Endodermal cell (in vitro differentiated cells): Measurements from ENCODE around the gene NEMP2. TPM values are rescaled to one million over a fixed set of nuclear protein-coding genes. Genes with fewer than 3 reads are reported as not detected.

Experiments
- DNase-seq: peaks from one replicate; pipeline ENCODE4 v3.0.0-alpha.2; 2017
- H3K27ac ChIP-seq: 2 replicates; pipeline ENCODE4 v1.5.1; 2013; ENCODE audit warnings: mild to moderate bottlenecking, low read depth, low read length, moderate library complexity
- H3K27me3 ChIP-seq: 2 replicates; pipeline ENCODE4 v1.6.1; 2013; ENCODE audit warnings: mild to moderate bottlenecking, low read length, moderate library complexity; ENCODE audit not compliant: insufficient read depth, control insufficient read depth, poor library complexity, severe bottlenecking
- H3K36me3 ChIP-seq: 2 replicates; pipeline ENCODE4 v1.7.0; 2013; ENCODE audit warnings: mild to moderate bottlenecking, low read length, moderate library complexity; ENCODE audit not compliant: control insufficient read depth, insufficient read depth
- H3K4me1 ChIP-seq: one replicate; pipeline ENCODE4 v1.7.0; 2013; ENCODE audit warnings: low read length; ENCODE audit not compliant: control insufficient read depth, insufficient read depth
- H3K4me3 ChIP-seq: 2 replicates; pipeline ENCODE4 v1.5.1; 2013; ENCODE audit warnings: mild to moderate bottlenecking, low read length, moderate library complexity
- H3K9ac ChIP-seq: 2 replicates; pipeline ENCODE4 v1.6.1; 2013; ENCODE audit warnings: mild to moderate bottlenecking, low read length, moderate library complexity; ENCODE audit not compliant: poor library complexity, severe bottlenecking; ENCODE audit errors: extremely low read depth
- H3K9me3 ChIP-seq: 2 replicates; pipeline ENCODE4 v1.6.1; 2013; ENCODE audit warnings: mild to moderate bottlenecking, low read length, moderate library complexity; ENCODE audit not compliant: control insufficient read depth
- H3K27ac Mint-ChIP-seq: 2 replicates; pipeline ENCODE4 v1.8.0; 2020; ENCODE audit warnings: mixed read lengths
- H3K27me3 Mint-ChIP-seq: 2 replicates; pipeline ENCODE4 v1.8.0; 2021; ENCODE audit warnings: mild to moderate bottlenecking, mixed read lengths; ENCODE audit not compliant: insufficient read depth
- H3K36me3 Mint-ChIP-seq: 2 replicates; pipeline ENCODE4 v1.8.0; 2020; ENCODE audit warnings: low read depth, mixed read lengths
- H3K4me1 Mint-ChIP-seq: 2 replicates; pipeline ENCODE4 v1.8.0; 2020; ENCODE audit warnings: mixed read lengths
- H3K4me3 Mint-ChIP-seq: 2 replicates; pipeline ENCODE4 v1.8.0; 2020; ENCODE audit warnings: mild to moderate bottlenecking, moderate library complexity, mixed read lengths
- H3K9me3 Mint-ChIP-seq: 2 replicates; pipeline ENCODE4 v1.8.0; 2020; ENCODE audit warnings: mild to moderate bottlenecking, mixed read lengths
- CTCF ChIP-seq: fragments of 200-600 bp; sonication (generic); conservative IDR thresholded peaks from 2 replicates; pipeline ENCODE4 v1.5.0; 2021; ENCODE audit warnings: antibody characterized with exemption, mild to moderate bottlenecking
- WGBS, 2 experiments: methylation state at CpG; one replicate each; pipeline versions ENCODE4 v1.1.5 to v1.1.7; 2013; ENCODE audit warnings: missing lambda C conversion rate in 2 of 2, mixed read lengths in 1 of 2; ENCODE audit not compliant: insufficient coverage in 1 of 2, insufficient read length in 1 of 2; 5-methylcytosine and 5-hydroxymethylcytosine counted together
- total RNA-seq, 2 donors: library from RNA; stranded (reverse); fragmentation: NEBNext Ultra II Directional in 1 of 2; extraction: Animal tissue kit (Norgen Biotek cat#: 25700) in 1 of 2; gene quantifications; 2 replicates in 1 of 2; 3 replicates in 1 of 2; pipeline ENCODE4 v1.2.1, GENCODE V29; 2021

Gene NEMP2
- total RNA-seq, 2 donors from 2014 or later = 7.2 to 11.3 TPM

- no peak overlapping the region for H3K4me3 ChIP-seq
- no peak overlapping the region for H3K27ac Mint-ChIP-seq
- peaks cover 5% of the 10 kb centered on the region for H3K4me1 ChIP-seq
- H3K36me3 ChIP-seq = no peaks in the 10 kb centered on the region
- no peaks in the 10 kb centered on the region for H3K27me3 ChIP-seq
- WGBS, 2 experiments = 0 to 41% methylated on average over 1 to 2 of the region's 2 CpGs
- peaks cover 9% of the 10 kb centered on the region for H3K9me3 Mint-ChIP-seq
- peak; percentile 68 for DNase-seq
- H3K9me3 ChIP-seq = peaks cover under 1% of the 10 kb centered on the region
- no peak for TF ChIP-seq CTCF
- H3K9ac ChIP-seq = no peak overlapping the region
- H3K27ac ChIP-seq = no peak overlapping the region
- H3K4me3 Mint-ChIP-seq = no peak overlapping the region
- no peaks in the 10 kb centered on the region for H3K36me3 Mint-ChIP-seq
- no peaks in the 10 kb centered on the region for H3K27me3 Mint-ChIP-seq
- peaks cover 12% of the 10 kb centered on the region for H3K4me1 Mint-ChIP-seq
Measured at GRCh38 chr2:190562121-190562520, 27.6 kb upstream of the NEMP2 start.

- WGBS, 2 experiments = 84 to 92% methylated on average over 2 to 3 of the region's 3 CpGs
- H3K27ac ChIP-seq = no peak overlapping the region
- no peak overlapping the region for H3K27ac Mint-ChIP-seq
- H3K4me3 Mint-ChIP-seq = no peak overlapping the region
- peaks cover 5% of the 10 kb centered on the region for H3K4me1 ChIP-seq
- no peaks in the 10 kb centered on the region for H3K9me3 ChIP-seq
- H3K27me3 ChIP-seq = no peaks in the 10 kb centered on the region
- H3K9ac ChIP-seq = no peak overlapping the region
- DNase-seq = no peak
- no peaks in the 10 kb centered on the region for H3K27me3 Mint-ChIP-seq
- TF ChIP-seq CTCF = no peak
- H3K36me3 Mint-ChIP-seq = no peaks in the 10 kb centered on the region
- H3K9me3 Mint-ChIP-seq = peaks cover 4% of the 10 kb centered on the region
- no peak overlapping the region for H3K4me3 ChIP-seq
- no peaks in the 10 kb centered on the region for H3K36me3 ChIP-seq
- H3K4me1 Mint-ChIP-seq = peaks cover 17% of the 10 kb centered on the region
Measured at GRCh38 chr2:190561094-190561493, 26.6 kb upstream of the NEMP2 start.

GRCh38 chr2:190554357-190555006 lies 20.0 kb upstream of the NEMP2 start:
- WGBS, 2 experiments = 72 to 80% methylated on average over 5 to 7 of the region's 7 CpGs
- no peak for TF ChIP-seq CTCF
- Mint-ChIP-seq H3K4me3 (no peak overlapping the region), H3K9me3 (peaks cover 2% of the 10 kb centered on the region), H3K4me1 (peaks cover 17% of the 10 kb centered on the region), H3K36me3 (no peaks in the 10 kb centered on the region), H3K27me3 (no peaks in the 10 kb centered on the region), H3K27ac (peak overlapping the region; percentile 61)
- Histone ChIP-seq H3K4me3 (no peak overlapping the region), H3K9ac (no peak overlapping the region), H3K4me1 (peaks cover 10% of the 10 kb centered on the region), H3K9me3 (peaks cover 5% of the 10 kb centered on the region), H3K27me3 (no peaks in the 10 kb centered on the region), H3K27ac (no peak overlapping the region), H3K36me3 (no peaks in the 10 kb centered on the region)
- DNase-seq = peak; percentile 81
